ENCODE measurements around the gene COPZ2. TPM values are rescaled to one million over a fixed set of nuclear protein-coding genes. Genes with fewer than 3 reads are reported as not detected.

The COPZ2 gene
- polyA plus RNA-seq, 1 of the 3 experiments (the other 2 are of a cell fraction), result 36.9 TPM

GRCh38 chr17:48028736-48029135 is 8.9 kb downstream of the COPZ2 start:
- DNase-seq, result no peak
- Histone ChIP-seq H3K36me3 (replicated peaks in 1 of 2; ENCODE audit: control insufficient read depth in 1 of 2, insufficient read depth in 2 of 2, low read length in 1 of 2) (no peaks in the 10 kb centered on the region), H3F3A (replicated peaks; ENCODE audit: insufficient read depth) (peaks cover 28% of the 10 kb centered on the region), H3K4me2 (no peak overlapping the region), H4K20me1 (ENCODE audit: insufficient read depth) (no peaks in the 10 kb centered on the region), H3K79me2 (ENCODE audit: insufficient read depth) (no peaks in the 10 kb centered on the region), H3K9me2 (no peaks in the 10 kb centered on the region), H3K4me1 (ENCODE audit: control insufficient read depth in 1 of 2, insufficient read depth in 2 of 2, low read depth in 1 of 2, low read length in 1 of 2) (peaks cover 14 to 26% of the 10 kb centered on the region in 2 experiments; a peak in 3 of 4 replicates), H2AFZ (ENCODE audit: low read depth) (no peak overlapping the region), H3K27me3 (ENCODE audit: insufficient read depth) (no peaks in the 10 kb centered on the region), H3K9ac (no peak overlapping the region), H3K4me3 (ENCODE audit: low read depth in 2 of 2, low read length in 1 of 2) (no peak overlapping the region), H3K27ac (ENCODE audit: low read depth in 2 of 2, low read length in 1 of 2) (no peak overlapping the region), H3K9me3 (no peaks in the 10 kb centered on the region)
- TF ChIP-seq MEF2A (IDR thresholded peaks at IDR 0.05; ENCODE audit: borderline replicate concordance, low read depth) (no peak), GATA2 (CRISPR knock-in tag; IDR thresholded peaks at IDR 0.05) (no peak), FOXJ3 (CRISPR knock-in tag; IDR thresholded peaks at IDR 0.05) (no peak), CTCF (IDR thresholded peaks at IDR 0.05) (no peak), RXRA (IDR thresholded peaks at IDR 0.05; ENCODE audit: borderline replicate concordance, low read depth) (no peak), USF2 (IDR thresholded peaks at IDR 0.05; ENCODE audit: borderline replicate concordance, low read depth, low read length) (no peak), RFX5 (IDR thresholded peaks at IDR 0.05; ENCODE audit: low read length) (no peak), RAD21 (IDR thresholded peaks at IDR 0.05; ENCODE audit: low read length) (no peak)
- CTCF ChIA-PET, result interaction anchor here (1.0 to 31.3 kb wide), 4 partner anchors 9 to 101 kb away, joined by 3 to 1200 read pairs (median 119); partner anchors contain the start of genes COPZ2 and NFE2L1
- POLR2A ChIA-PET, result interaction anchor here (3.0 kb wide), 1 partner anchor 20 kb away, joined by 27 read pairs; the partner anchor contains the start of gene NFE2L1
- WGBS (ENCODE audit: low lambda C conversion rate), result 100% methylated on average over 1 of the region's 1 CpG

- TF ChIP-seq RCOR1 (IDR thresholded peaks at IDR 0.05; ENCODE audit: low read length) (no peak), NFIC (IDR thresholded peaks at IDR 0.05; ENCODE audit: borderline replicate concordance) (no peak), USF2 (IDR thresholded peaks at IDR 0.05; ENCODE audit: borderline replicate concordance, low read depth, low read length) (no peak), TAF1 (IDR thresholded peaks at IDR 0.05; ENCODE audit: borderline replicate concordance, low read depth, low read length) (no peak), EZH2phosphoT487 (IDR thresholded peaks at IDR 0.05; ENCODE audit: borderline replicate concordance, low read depth) (no peak), IRF3 (IDR thresholded peaks at IDR 0.05; ENCODE audit: low read depth, low read length) (no peak), RAD21 (IDR thresholded peaks at IDR 0.05; ENCODE audit: low read length) (no peak), SIN3A (IDR thresholded peaks at IDR 0.05; ENCODE audit: borderline replicate concordance, low read depth, low read length) (no peak), MAX (IDR thresholded peaks at IDR 0.05; ENCODE audit: low read depth) (no peak), PBX3 (IDR thresholded peaks at IDR 0.05) (no peak), JUND (IDR thresholded peaks at IDR 0.05) (no peak)
- no peaks in the 10 kb centered on the region for H3K9me2 ChIP-seq
- H3K27me3 ChIP-seq (ENCODE audit: insufficient read depth), result no peaks in the 10 kb centered on the region
- CTCF ChIA-PET, result interaction anchor here (0.6 to 31.3 kb wide), 36 partner anchors 8 to 609 kb away, joined by 3 to 1200 read pairs (median 5); partner anchors contain the start of genes CBX1, COPZ2, NFE2L1 and SCRN2
- H2AFZ ChIP-seq (ENCODE audit: low read depth), result peak overlapping the region; percentile 73; the same call in 1 of the 2 replicates
- H3K9me3 ChIP-seq, result no peaks in the 10 kb centered on the region
- peaks cover 39% of the 10 kb centered on the region for H3F3A ChIP-seq (replicated peaks; ENCODE audit: insufficient read depth)
- no peak overlapping the region for H3K4me3 ChIP-seq (ENCODE audit: low read depth in 2 of 2, low read length in 1 of 2)
- no peak overlapping the region for H3K4me2 ChIP-seq
- 88% methylated on average over 12 of the region's 12 CpGs for WGBS (ENCODE audit: low lambda C conversion rate)
- no peaks in the 10 kb centered on the region for H4K20me1 ChIP-seq (ENCODE audit: insufficient read depth)
- no peak for DNase-seq
- no peak overlapping the region for H3K9ac ChIP-seq
- no peaks in the 10 kb centered on the region for H3K36me3 ChIP-seq (replicated peaks in 1 of 2; ENCODE audit: control insufficient read depth in 1 of 2, insufficient read depth in 2 of 2, low read length in 1 of 2)
- H3K27ac ChIP-seq (ENCODE audit: low read depth in 2 of 2, low read length in 1 of 2), result no peak overlapping the region
- H3K4me1 ChIP-seq (ENCODE audit: control insufficient read depth in 1 of 2, insufficient read depth in 2 of 2, low read depth in 1 of 2, low read length in 1 of 2), result peaks cover 25 to 33% of the 10 kb centered on the region in 2 experiments; a peak in 3 of 4 replicates
- H3K79me2 ChIP-seq (ENCODE audit: insufficient read depth), result no peaks in the 10 kb centered on the region
- POLR2A ChIA-PET, result interaction anchor here (1.1 to 3.0 kb wide), 7 partner anchors 21 to 73 kb away, joined by 3 to 27 read pairs (median 5); partner anchors contain the start of genes CBX1 and NFE2L1
Measured at GRCh38 chr17:48027322-48027981, 10.1 kb downstream of the COPZ2 start.

All from SK-N-SH (cell line).